Testis (tissue), 3 donors: ENCODE data around the gene SCGB1A1. TPM values are rescaled to one million over a fixed set of nuclear protein-coding genes. Genes with fewer than 3 reads are reported as not detected.
A peak's percentile ranks its signal among the peaks of the same experiment; 100 is the strongest.

Experiments used
- DNase-seq: peaks from one replicate; pipeline ENCODE4 v3.0.0-alpha.2; 2019
- H3K27ac ChIP-seq, 2 donors: fragments of 200-600 bp; sonication (generic); one replicate each; pipeline ENCODE4 v1.5.1; 2019
- H3K27me3 ChIP-seq: fragments of 200-600 bp; sonication (generic); one replicate; pipeline ENCODE4 v1.5.1; 2019
- H3K36me3 ChIP-seq: fragments of 200-600 bp; sonication (generic); one replicate; pipeline ENCODE4 v1.5.1; 2017; ENCODE audit warnings: low read depth; ENCODE audit errors: missing control alignments
- H3K4me1 ChIP-seq: fragments of 200-600 bp; sonication (generic); one replicate; pipeline ENCODE4 v1.5.1; 2019
- H3K4me3 ChIP-seq, 2 donors: fragments of 200-600 bp; sonication (generic); one replicate each; pipeline ENCODE4 v1.5.1; 2017 to 2019
- H3K9me3 ChIP-seq: fragments of 200-600 bp; sonication (generic); one replicate; pipeline ENCODE4 v1.5.1; 2017
- CTCF ChIP-seq, 3 experiments: fragments of 450-650 bp in 2 of 3; fragments of 200-600 bp in 1 of 3; sonication (generic) in 1 of 3; IDR thresholded peaks; one replicate each; pipeline ENCODE4 v1.5.1; 2016 to 2019; ENCODE audit warnings: antibody characterized with exemption in 3 of 3, mild to moderate bottlenecking in 2 of 3, moderate library complexity in 1 of 3
- POLR2A ChIP-seq: fragments of 450-650 bp; IDR thresholded peaks from one replicate; pipeline ENCODE4 v1.6.1; 2017; ENCODE audit warnings: antibody characterized with exemption, mild to moderate bottlenecking, moderate library complexity
- WGBS, 2 donors: methylation state at CpG; one replicate each; pipeline ENCODE4 v1.1.5; 2018; 5-methylcytosine and 5-hydroxymethylcytosine counted together
- intact Hi-C: fragments of 100-400 bp; cut with DNase I; formaldehyde crosslinking; loops from one replicate; pipeline ENCODE4 v1.15.1; 2023; ENCODE audit warnings: low total_unique reads
- polyA plus RNA-seq: library from polyadenylated mRNA; stranded (reverse); fragments of 350-450 nt; fragmentation: Illumina TruSeq; extraction: RNeasy Lipid Tissue Mini Kit (QIAGEN cat#74804); gene quantifications from one replicate; pipeline ENCODE4 v1.2.3, GENCODE V29; 2014; ENCODE audit warnings: low read depth, low replicate concordance; ENCODE audit not compliant: insufficient read depth
- total RNA-seq, 2 donors: library from RNA; depleted of rRNA; stranded (reverse); fragments of >200 nt; gene quantifications; one replicate each; pipeline ENCODE4 v1.2.3, GENCODE V29; 2016

SCGB1A1 gene
- total and polyA plus RNA-seq, 3 donors from 2014 or later, result not detected

- Histone ChIP-seq H3K27ac (peak overlapping the region; percentile 33 to 65), H3K4me1 (peaks cover 70% of the 10 kb centered on the region), H3K36me3 (no peaks in the 10 kb centered on the region), H3K9me3 (no peaks in the 10 kb centered on the region), H3K27me3 (no peaks in the 10 kb centered on the region), H3K4me3 (no peak overlapping the region)
- intact Hi-C loops, result no loop called here
- 54 to 60% methylated on average over 6 of the region's 6 CpGs for WGBS, 2 donors
- no peak for DNase-seq
- TF ChIP-seq CTCF (IDR thresholded peaks at IDR 0.05) (no peak), POLR2A (no peak)
Observed at GRCh38 chr11:62400281-62400680, 18.6 kb upstream of the SCGB1A1 start.

DNA sequence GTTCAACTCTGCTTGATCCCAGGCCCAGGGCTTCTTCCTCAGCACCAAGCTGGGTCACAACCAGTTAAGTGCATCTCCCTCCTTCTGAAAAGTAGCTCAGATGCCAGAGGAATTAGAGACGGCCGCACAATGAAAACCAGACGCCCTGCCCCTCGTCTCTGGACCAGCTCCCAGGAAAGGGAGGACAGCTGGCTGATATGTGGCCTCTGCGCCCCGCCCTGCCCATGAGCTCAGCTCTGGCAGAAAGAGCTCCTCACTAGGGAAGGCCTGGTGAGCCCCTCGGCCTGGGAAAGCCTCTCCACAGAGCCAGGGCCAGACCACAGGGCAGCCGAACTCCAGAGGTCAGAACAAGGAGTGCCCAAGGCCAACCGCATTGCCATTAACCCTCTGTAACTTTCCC lies 18.1 kb upstream of the SCGB1A1 start:
- intact Hi-C loops, result no loop called here
- Histone ChIP-seq H3K9me3 (no peaks in the 10 kb centered on the region), H3K27me3 (no peaks in the 10 kb centered on the region), H3K4me3 (no peak overlapping the region), H3K36me3 (no peaks in the 10 kb centered on the region), H3K4me1 (peaks cover 67% of the 10 kb centered on the region), H3K27ac (peak overlapping the region in 1 of 2 donors; percentile 33)
- no peak for TF ChIP-seq POLR2A
- no peak for TF ChIP-seq CTCF (IDR thresholded peaks at IDR 0.05)
- peak; percentile 86 for DNase-seq
- WGBS, 2 donors, result 35 to 39% methylated on average over 6 to 9 of the region's 9 CpGs

DNA sequence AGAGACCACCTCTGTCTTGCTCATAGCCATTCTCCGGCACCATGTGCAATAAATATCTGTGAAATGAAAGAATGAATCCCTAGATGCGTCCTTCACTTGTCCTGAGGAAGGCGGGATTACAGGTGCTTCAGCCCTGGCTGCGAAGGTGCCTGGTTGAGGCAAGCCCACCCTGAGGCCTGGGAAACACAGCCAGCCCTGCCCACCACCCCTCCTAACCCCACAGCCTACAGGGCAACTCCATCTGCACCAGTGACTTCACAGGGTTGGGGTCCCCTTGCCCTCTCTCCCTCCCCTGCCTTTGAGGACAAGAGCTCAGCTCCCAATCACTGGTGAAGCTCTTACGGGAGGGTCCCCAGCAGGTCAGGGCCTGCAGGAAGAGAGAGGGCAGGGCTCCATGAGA lies 17.5 kb upstream of the SCGB1A1 start:
- no peaks in the 10 kb centered on the region for H3K27me3 ChIP-seq
- H3K27ac ChIP-seq, result peak overlapping the region; percentile 21 to 33
- intact Hi-C loops, result no loop called here
- no peak for TF ChIP-seq CTCF (IDR thresholded peaks at IDR 0.05)
- no peak for DNase-seq
- no peaks in the 10 kb centered on the region for H3K36me3 ChIP-seq
- peaks cover 65% of the 10 kb centered on the region for H3K4me1 ChIP-seq
- 68 to 91% methylated on average over 5 of the region's 5 CpGs for WGBS, 2 donors
- no peaks in the 10 kb centered on the region for H3K9me3 ChIP-seq
- no peak overlapping the region for H3K4me3 ChIP-seq

GRCh38 chr11:62401811-62402210 lies 17.0 kb upstream of the SCGB1A1 start:
- no peaks in the 10 kb centered on the region for H3K27me3 ChIP-seq
- peaks cover 61% of the 10 kb centered on the region for H3K4me1 ChIP-seq
- TF ChIP-seq POLR2A (no peak), CTCF (IDR thresholded peaks at IDR 0.05) (no peak)
- 43 to 47% methylated on average over 7 of the region's 7 CpGs for WGBS, 2 donors
- H3K36me3 ChIP-seq, result no peaks in the 10 kb centered on the region
- H3K4me3 ChIP-seq, result no peak overlapping the region
- H3K27ac ChIP-seq, result peak overlapping the region; percentile 21 to 33
- DNase-seq, result no peak
- H3K9me3 ChIP-seq, result no peaks in the 10 kb centered on the region
- intact Hi-C loops, result no loop called here

GRCh38 chr11:62402226-62402959 lies 16.4 kb upstream of the SCGB1A1 start:
- Histone ChIP-seq H3K36me3 (no peaks in the 10 kb centered on the region), H3K27me3 (no peaks in the 10 kb centered on the region), H3K4me1 (peaks cover 56% of the 10 kb centered on the region), H3K4me3 (no peak overlapping the region), H3K27ac (peak overlapping the region; percentile 21 to 33), H3K9me3 (no peaks in the 10 kb centered on the region)
- intact Hi-C loops, result no loop called here
- DNase-seq, result peak; percentile 73
- WGBS, 2 donors, result 50 to 63% methylated on average over 13 to 15 of the region's 15 CpGs
- TF ChIP-seq CTCF (IDR thresholded peaks at IDR 0.05), result no peak
- no peak for TF ChIP-seq POLR2A
